B cell (primary cell): ENCODE data around the gene FGF4. TPM values are rescaled to one million over a fixed set of nuclear protein-coding genes. Genes with fewer than 3 reads are reported as not detected.

Source experiments
- ATAC-seq: fragments of 200-7000 bp; cut with Tn5 transposase; one replicate; pipeline ENCODE4 v1.10.0; 2021; ENCODE audit warnings: low read depth, mild to moderate bottlenecking, moderate number of reproducible peaks, moderate library complexity
- CTCF ChIA-PET: fragments of 350-600 bp; sonication (Branson Sonifier 250); formaldehyde crosslinking; loops from one replicate; lab custom pipeline; 2021; ENCODE audit warnings: antibody characterized with exemption, inconsistent platforms; lab: Charles Lee
- POLR2A ChIA-PET: fragments of 350-600 bp; sonication (Branson Sonifier 250); formaldehyde crosslinking; loops from one replicate; lab custom pipeline; 2021; ENCODE audit warnings: antibody characterized with exemption; lab: Charles Lee
- DNase-seq: peaks from one replicate; pipeline ENCODE4 v3.0.0; 2013
- H2AFZ ChIP-seq: 2 replicates; pipeline ENCODE4 v1.6.1; 2012; ENCODE audit warnings: mild to moderate bottlenecking, low read depth, low read length; ENCODE audit not compliant: insufficient read depth, poor library complexity, severe bottlenecking
- H3K27ac ChIP-seq, 2 donors: 1 replicate in 1 of 2; 2 replicates in 1 of 2; pipeline ENCODE4 v1.5.1; 2012 to 2013; ENCODE audit warnings: low read length in 2 of 2, mild to moderate bottlenecking in 2 of 2, moderate library complexity in 1 of 2
- H3K27me3 ChIP-seq, 4 experiments: fragments of 200-600 bp in 1 of 4; sonication (generic) in 1 of 4; replicated peaks in 1 of 4; 1 replicate in 2 of 4; 2 replicates in 2 of 4; pipeline versions ENCODE4 v1.6.1 to v1.7.0; 2013 to 2016; ENCODE audit warnings: low read length in 3 of 4, mild to moderate bottlenecking in 2 of 4, mixed read lengths in 1 of 4, moderate library complexity in 1 of 4; ENCODE audit not compliant: insufficient read depth in 4 of 4, control insufficient read depth in 3 of 4; ENCODE audit errors: control extremely low read depth in 1 of 4
- H3K36me3 ChIP-seq, 2 experiments: replicated peaks in 1 of 2; 1 replicate in 1 of 2; 2 replicates in 1 of 2; pipeline versions ENCODE4 v1.6.1 to v1.7.1; 2013; ENCODE audit warnings: low read length in 1 of 2; ENCODE audit not compliant: insufficient read depth in 2 of 2, control insufficient read depth in 1 of 2; ENCODE audit errors: control extremely low read depth in 1 of 2, extremely low read depth in 1 of 2
- H3K4me1 ChIP-seq, 2 donors: fragments of 200-600 bp in 1 of 2; sonication (generic) in 1 of 2; 1 replicate in 1 of 2; 2 replicates in 1 of 2; pipeline versions ENCODE4 v1.5.1 to v1.6.1; 2013 to 2017; ENCODE audit warnings: low read length in 2 of 2; ENCODE audit not compliant: control insufficient read depth in 2 of 2, insufficient read depth in 2 of 2
- H3K4me2 ChIP-seq: replicated peaks from 2 replicates; pipeline ENCODE3; 2012; ENCODE audit warnings: mild to moderate bottlenecking, low read depth, low read length; ENCODE audit not compliant: poor library complexity, severe bottlenecking
- H3K4me3 ChIP-seq, 5 experiments: fragments of 200-600 bp in 1 of 5; sonication (generic) in 1 of 5; 1 replicate in 3 of 5; 2 replicates in 2 of 5; pipeline versions ENCODE4 v1.5.1 to v1.7.0; 2011 to 2016; ENCODE audit warnings: low read length in 4 of 5, mild to moderate bottlenecking in 4 of 5, low read depth in 2 of 5, control low read depth in 1 of 5, moderate library complexity in 1 of 5; ENCODE audit not compliant: insufficient read depth in 1 of 5; ENCODE audit errors: control extremely low read depth in 1 of 5, extremely low read depth in 1 of 5
- H3K79me2 ChIP-seq: fragments of 200-600 bp; sonication (generic); one replicate; pipeline ENCODE4 v1.6.0; 2016; ENCODE audit warnings: low read length; ENCODE audit not compliant: control insufficient read depth, insufficient read depth
- H3K9ac ChIP-seq: fragments of 200-600 bp; sonication (generic); 2 replicates; pipeline ENCODE4 v1.6.1; 2017; ENCODE audit warnings: mild to moderate bottlenecking, low read length, moderate library complexity
- H3K9me3 ChIP-seq, 3 donors: one replicate each; pipeline versions ENCODE4 v1.6.1 to v1.7.1; 2013; ENCODE audit warnings: low read length in 2 of 3; ENCODE audit not compliant: control insufficient read depth in 2 of 3, insufficient read depth in 1 of 3; ENCODE audit errors: control extremely low read depth in 1 of 3
- H4K20me1 ChIP-seq: 2 replicates; pipeline ENCODE4 v1.6.0; 2012; ENCODE audit warnings: mild to moderate bottlenecking, low read length; ENCODE audit not compliant: insufficient read depth, control insufficient read depth, poor library complexity, severe bottlenecking
- H3K27ac Mint-ChIP-seq: one replicate; pipeline ENCODE4 v1.8.0; 2021; ENCODE audit warnings: mixed read lengths
- H3K27me3 Mint-ChIP-seq: one replicate; pipeline ENCODE4 v1.8.0; 2021; ENCODE audit warnings: mixed read lengths
- H3K4me1 Mint-ChIP-seq: one replicate; pipeline ENCODE4 v1.8.0; 2021; ENCODE audit warnings: mixed read lengths
- H3K4me3 Mint-ChIP-seq: one replicate; pipeline ENCODE4 v1.8.0; 2021; ENCODE audit warnings: mixed read lengths
- H3K9me3 Mint-ChIP-seq: one replicate; pipeline ENCODE4 v1.8.0; 2022; ENCODE audit warnings: mixed read lengths; ENCODE audit not compliant: insufficient read depth
- CTCF ChIP-seq: fragments of 200-600 bp; IDR thresholded peaks from one replicate; pipeline ENCODE4 v1.8.0; 2022; ENCODE audit warnings: antibody characterized with exemption, mild to moderate bottlenecking
- EZH2 ChIP-seq: IDR thresholded peaks from 2 replicates; pipeline ENCODE4 v1.6.1; 2012; ENCODE audit warnings: borderline replicate concordance, low read depth, mild to moderate bottlenecking, moderate library complexity, low read length; ENCODE audit not compliant: insufficient read depth, poor library complexity, severe bottlenecking
- WGBS: methylation state at CpG from one replicate; pipeline ENCODE4 v1.1.5; 2013; ENCODE audit warnings: missing lambda C conversion rate; ENCODE audit not compliant: insufficient coverage; 5-methylcytosine and 5-hydroxymethylcytosine counted together
- intact Hi-C: fragments of 100-400 bp; cut with micrococcal nuclease; formaldehyde crosslinking; loops from one replicate; pipeline ENCODE4 v1.10.0; 2022
- polyA plus RNA-seq: library from polyadenylated mRNA; depleted of rRNA; stranded (reverse); fragments of >200 nt; gene quantifications from 2 replicates; pipeline ENCODE4 v1.2.3, GENCODE V29; 2012
- total RNA-seq, 2 donors: library from RNA; stranded (reverse); fragments of 120-200 nt in 1 of 2; gene quantifications; 1 replicate in 1 of 2; 2 replicates in 1 of 2; pipeline versions ENCODE4 v1.2.3 to v1.2.4, GENCODE V29; 2013 to 2022

The FGF4 gene
- total and polyA plus RNA-seq, 2 donors (not counting 1 experiment from before 2014, with no cell fraction given) = not detected

GRCh38 chr11:69726481-69726880 lies 48.7 kb downstream of the FGF4 start:
- Histone ChIP-seq H3K4me1 (no peaks in the 10 kb centered on the region), H3K4me2 (no peak overlapping the region), H3K9me3 (peaks cover 0 to 12% (median 0%) of the 10 kb centered on the region in 3 donors), H3K27ac (no peak overlapping the region), H3K9ac (no peak overlapping the region), H3K36me3 (no peaks in the 10 kb centered on the region), H4K20me1 (no peaks in the 10 kb centered on the region), H2AFZ (no peak overlapping the region), H3K4me3 (no peak overlapping the region), H3K27me3 (peaks cover 0 to 36% (median 5%) of the 10 kb centered on the region in 4 experiments), H3K79me2 (no peaks in the 10 kb centered on the region)
- H3K9me3 Mint-ChIP-seq = no peaks in the 10 kb centered on the region
- WGBS = 51% methylated on average over 17 of the region's 18 CpGs
- no peak overlapping the region for H3K4me3 Mint-ChIP-seq
- ATAC-seq (no peak), DNase-seq (no peak)
- intact Hi-C loops = no loop called here
- TF ChIP-seq CTCF = no peak
- TF ChIP-seq EZH2 = no peak
- H3K4me1 Mint-ChIP-seq = no peaks in the 10 kb centered on the region
- POLR2A ChIA-PET = no interaction called here
- H3K27ac Mint-ChIP-seq = no peak overlapping the region
- CTCF ChIA-PET = no interaction called here
- peaks cover 53% of the 10 kb centered on the region for H3K27me3 Mint-ChIP-seq

GRCh38 chr11:69726019-69726418 lies 49.1 kb downstream of the FGF4 start:
- ChIA-PET POLR2A (no interaction called here), CTCF (no interaction called here)
- H3K9me3 ChIP-seq = peaks cover 0 to 9% (median 0%) of the 10 kb centered on the region in 3 donors
- intact Hi-C loops = no loop called here
- peaks cover 57% of the 10 kb centered on the region for H3K27me3 Mint-ChIP-seq
- 36% methylated on average over 9 of the region's 9 CpGs for WGBS
- H3K79me2 ChIP-seq = no peaks in the 10 kb centered on the region
- no peak overlapping the region for H3K9ac ChIP-seq
- H3K4me1 ChIP-seq = no peaks in the 10 kb centered on the region
- H3K4me3 ChIP-seq = no peak overlapping the region
- no peaks in the 10 kb centered on the region for H3K4me1 Mint-ChIP-seq
- no peaks in the 10 kb centered on the region for H3K36me3 ChIP-seq
- H3K9me3 Mint-ChIP-seq = no peaks in the 10 kb centered on the region
- H2AFZ ChIP-seq = no peak overlapping the region
- no peak for ATAC-seq
- DNase-seq = no peak
- H3K4me2 ChIP-seq = no peak overlapping the region
- TF ChIP-seq CTCF = no peak
- no peak for TF ChIP-seq EZH2
- H3K27ac Mint-ChIP-seq = no peak overlapping the region
- no peak overlapping the region for H3K4me3 Mint-ChIP-seq
- peaks cover 0 to 41% (median 5%) of the 10 kb centered on the region in 4 experiments for H3K27me3 ChIP-seq
- H3K27ac ChIP-seq = no peak overlapping the region
- no peaks in the 10 kb centered on the region for H4K20me1 ChIP-seq
